Astrocyte (in vitro differentiated cells and primary cell): Measurements from ENCODE around the gene KIN. TPM values are rescaled to one million over a fixed set of nuclear protein-coding genes. Genes with fewer than 3 reads are reported as not detected.

Source experiments
- DNase-seq: peaks from one replicate; pipeline ENCODE4 v3.0.0-alpha.2; 2010; ENCODE audit warnings: low read depth
- FAIRE-seq: peaks from 2 replicates; lab custom pipeline; 2011; peaks lifted over from hg19 to GRCh38; lab: Jason Lieb, UNC
- H2AFZ ChIP-seq: 2 replicates; pipeline ENCODE4 v1.6.0; 2012; ENCODE audit warnings: low read depth, low read length, inconsistent platforms
- H3K27ac ChIP-seq: 2 replicates; pipeline ENCODE4 v1.5.1; 2011; ENCODE audit warnings: low read depth, low read length, inconsistent platforms
- H3K27me3 ChIP-seq: 2 replicates; pipeline ENCODE4 v1.6.0; 2011; ENCODE audit warnings: low read length, inconsistent platforms; ENCODE audit not compliant: insufficient read depth
- H3K36me3 ChIP-seq: 2 replicates; pipeline ENCODE4 v1.5.1; 2011; ENCODE audit warnings: low read length, inconsistent platforms; ENCODE audit not compliant: insufficient read depth
- H3K4me1 ChIP-seq: 2 replicates; pipeline ENCODE4 v1.5.1; 2011; ENCODE audit warnings: low read length, inconsistent platforms; ENCODE audit not compliant: insufficient read depth
- H3K4me2 ChIP-seq: 2 replicates; pipeline ENCODE4 v1.6.0; 2012; ENCODE audit warnings: low read length, inconsistent platforms
- H3K4me3 ChIP-seq: 2 replicates; pipeline ENCODE4 v1.5.1; 2011; ENCODE audit warnings: low read depth, mild to moderate bottlenecking, low read length, inconsistent platforms; ENCODE audit not compliant: insufficient read depth
- H3K79me2 ChIP-seq: 2 replicates; pipeline ENCODE4 v1.6.0; 2012; ENCODE audit warnings: mild to moderate bottlenecking, low read length, inconsistent platforms; ENCODE audit not compliant: insufficient read depth
- H3K9ac ChIP-seq: 2 replicates; pipeline ENCODE4 v1.6.0; 2012; ENCODE audit warnings: mild to moderate bottlenecking, low read length, inconsistent platforms
- H3K9me3 ChIP-seq: 2 replicates; pipeline ENCODE4 v1.5.1; 2012; ENCODE audit warnings: low read depth, mild to moderate bottlenecking, low read length, inconsistent platforms; ENCODE audit not compliant: insufficient read depth
- H4K20me1 ChIP-seq: 2 replicates; pipeline ENCODE4 v1.6.0; 2012; ENCODE audit warnings: low read length, inconsistent platforms; ENCODE audit not compliant: insufficient read depth
- H3K27ac Mint-ChIP-seq: one replicate; pipeline ENCODE4 v1.8.0; 2021; ENCODE audit warnings: mild to moderate bottlenecking, mixed read lengths; ENCODE audit not compliant: unreplicated experiment
- H3K27me3 Mint-ChIP-seq: one replicate; pipeline ENCODE4 v1.8.0; 2021; ENCODE audit warnings: low read depth, mixed read lengths; ENCODE audit not compliant: unreplicated experiment
- H3K36me3 Mint-ChIP-seq: one replicate; pipeline ENCODE4 v1.8.0; 2021; ENCODE audit warnings: low read depth, mixed read lengths; ENCODE audit not compliant: unreplicated experiment
- H3K4me1 Mint-ChIP-seq: one replicate; pipeline ENCODE4 v1.8.0; 2021; ENCODE audit warnings: low read depth, mixed read lengths; ENCODE audit not compliant: unreplicated experiment
- H3K4me3 Mint-ChIP-seq: one replicate; pipeline ENCODE4 v1.8.0; 2021; ENCODE audit warnings: mild to moderate bottlenecking, moderate library complexity, mixed read lengths; ENCODE audit not compliant: unreplicated experiment
- H3K9me3 Mint-ChIP-seq: one replicate; pipeline ENCODE4 v1.8.0; 2021; ENCODE audit warnings: mild to moderate bottlenecking, mixed read lengths; ENCODE audit not compliant: unreplicated experiment
- CTCF ChIP-seq: IDR thresholded peaks from 2 replicates; pipeline ENCODE4 v1.5.1; 2011; ENCODE audit warnings: low read depth, mild to moderate bottlenecking, inconsistent platforms, low read length, moderate library complexity; ENCODE audit not compliant: insufficient read depth
- EZH2 ChIP-seq: IDR thresholded peaks from 2 replicates; pipeline ENCODE4 v1.6.1; 2012; ENCODE audit warnings: mild to moderate bottlenecking, low read length, inconsistent platforms; ENCODE audit not compliant: insufficient read depth
- total RNA-seq: library from RNA; stranded (reverse); gene quantifications from 2 replicates; pipeline ENCODE4 v1.2.1, GENCODE V29; 2021

The KIN gene
- total RNA-seq, 1 donor from 2014 or later, result 14.1 TPM

GRCh38 chr10:7707102-7707501 is 80.7 kb downstream of the KIN start:
- no peak for TF ChIP-seq CTCF
- no peak for TF ChIP-seq EZH2
- Histone ChIP-seq H3K27me3 (peaks cover 5% of the 10 kb centered on the region), H2AFZ (no peak overlapping the region), H3K36me3 (no peaks in the 10 kb centered on the region), H3K79me2 (no peaks in the 10 kb centered on the region), H3K4me2 (no peak overlapping the region), H3K4me3 (no peak overlapping the region), H3K27ac (no peak overlapping the region), H3K9me3 (no peaks in the 10 kb centered on the region), H3K4me1 (no peaks in the 10 kb centered on the region), H4K20me1 (no peaks in the 10 kb centered on the region), H3K9ac (no peak overlapping the region)
- Mint-ChIP-seq H3K36me3 (no peaks in the 10 kb centered on the region), H3K27ac (no peak overlapping the region), H3K9me3 (peaks cover 4% of the 10 kb centered on the region), H3K4me3 (no peak overlapping the region), H3K27me3 (peaks cover 15% of the 10 kb centered on the region), H3K4me1 (no peaks in the 10 kb centered on the region)
- FAIRE-seq (no peak), DNase-seq (no peak)

GRCh38 chr10:7706534-7707073 is 81.2 kb downstream of the KIN start:
- no peak overlapping the region for H3K4me2 ChIP-seq
- no peak overlapping the region for H3K9ac ChIP-seq
- no peaks in the 10 kb centered on the region for H3K36me3 ChIP-seq
- Mint-ChIP-seq H3K4me3 (no peak overlapping the region), H3K4me1 (no peaks in the 10 kb centered on the region), H3K27ac (no peak overlapping the region), H3K27me3 (peaks cover 15% of the 10 kb centered on the region), H3K36me3 (no peaks in the 10 kb centered on the region), H3K9me3 (peaks cover 4% of the 10 kb centered on the region)
- H3K27ac ChIP-seq, result no peak overlapping the region
- H3K4me1 ChIP-seq, result no peaks in the 10 kb centered on the region
- H3K79me2 ChIP-seq, result no peaks in the 10 kb centered on the region
- FAIRE-seq (no peak), DNase-seq (no peak)
- no peaks in the 10 kb centered on the region for H4K20me1 ChIP-seq
- H3K27me3 ChIP-seq, result peaks cover 5% of the 10 kb centered on the region
- TF ChIP-seq CTCF (no peak), EZH2 (no peak)
- no peaks in the 10 kb centered on the region for H3K9me3 ChIP-seq
- H2AFZ ChIP-seq, result no peak overlapping the region
- H3K4me3 ChIP-seq, result no peak overlapping the region

- Histone ChIP-seq H3K36me3 (no peaks in the 10 kb centered on the region), H3K4me2 (no peak overlapping the region), H3K9ac (no peak overlapping the region), H3K4me3 (no peak overlapping the region), H3K27ac (no peak overlapping the region), H3K27me3 (peaks cover 5% of the 10 kb centered on the region), H3K4me1 (no peaks in the 10 kb centered on the region), H2AFZ (no peak overlapping the region), H3K9me3 (no peaks in the 10 kb centered on the region), H4K20me1 (no peaks in the 10 kb centered on the region), H3K79me2 (no peaks in the 10 kb centered on the region)
- TF ChIP-seq CTCF (no peak), EZH2 (no peak)
- Mint-ChIP-seq H3K27me3 (peaks cover 17% of the 10 kb centered on the region), H3K4me3 (no peak overlapping the region), H3K36me3 (no peaks in the 10 kb centered on the region), H3K9me3 (peaks cover 2% of the 10 kb centered on the region), H3K27ac (no peak overlapping the region), H3K4me1 (no peaks in the 10 kb centered on the region)
- DNase-seq (no peak), FAIRE-seq (no peak)
Measured at GRCh38 chr10:7705341-7705740, 82.5 kb downstream of the KIN start.
